GM11168 (cell line): ENCODE results near the gene OR6C70.

Source experiments
- in situ Hi-C: fragments of 300-500 bp; cut with MboI; formaldehyde crosslinking; loops from one replicate; pipeline ENCODE4 v1.12.0; 2022; ENCODE audit warnings: low sequenced_read_pairs; ENCODE audit not compliant: unreplicated experiment

Gene OR6C70

DNA sequence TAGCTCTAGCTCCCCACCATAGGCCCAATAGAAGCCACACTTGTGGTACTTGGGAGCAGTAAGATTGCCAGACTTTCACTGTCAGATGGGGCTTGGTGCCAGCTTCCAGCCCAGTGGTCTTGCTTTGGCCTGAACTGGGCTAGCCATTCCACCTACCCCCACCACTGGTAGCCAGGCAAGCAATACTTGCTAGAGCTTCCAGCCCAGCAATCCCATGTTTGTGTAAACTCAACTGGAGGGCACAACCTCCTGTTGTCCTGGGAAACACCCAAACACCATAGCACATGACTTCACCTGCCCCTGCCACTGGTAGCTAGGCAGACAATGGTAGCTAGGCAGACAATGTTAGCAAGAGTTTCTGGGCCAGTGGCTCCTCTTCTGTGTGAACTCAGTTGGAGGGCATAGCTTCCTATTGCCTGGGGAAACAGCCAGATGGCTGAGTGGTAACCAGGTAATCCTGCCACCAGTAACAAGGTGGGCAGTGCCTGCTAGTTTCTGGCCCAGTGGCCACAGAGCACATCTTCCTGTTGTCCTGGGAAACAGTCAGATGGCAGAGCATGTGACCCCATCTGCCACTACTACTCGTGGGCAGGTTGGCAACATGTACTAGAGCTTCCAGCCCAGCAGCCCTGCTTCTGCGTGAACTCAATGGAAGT is 49.5 kb downstream of the OR6C70 start:
- in situ Hi-C loops, result no loop called here
